Gastrocnemius medialis (tissue), 4 donors: Measurements from ENCODE around the gene STAP1.

Experiments used
- CTCF ChIP-seq, 5 experiments: fragments of 450-650 bp in 3 of 5; fragments of 200-600 bp in 2 of 5; sonication (generic) in 2 of 5; IDR thresholded peaks in 4 of 5; conservative IDR thresholded peaks in 1 of 5; 1 replicate in 4 of 5; 2 replicates in 1 of 5; pipeline ENCODE4 v1.5.1; 2016 to 2019; ENCODE audit warnings: antibody characterized with exemption in 5 of 5, mild to moderate bottlenecking in 3 of 5, moderate library complexity in 3 of 5
- POLR2A ChIP-seq, 2 donors: fragments of 450-650 bp; IDR thresholded peaks; one replicate each; pipeline ENCODE4 v1.6.1; 2017; ENCODE audit warnings: antibody characterized with exemption in 2 of 2, mild to moderate bottlenecking in 2 of 2, moderate library complexity in 2 of 2

- no peak for TF ChIP-seq CTCF (IDR thresholded peaks at IDR 0.05 in 4 of 5, conservative IDR thresholded peaks at IDR 0.05 in 1 of 5)
- no peak for TF ChIP-seq POLR2A (IDR thresholded peaks at IDR 0.05)
Observed at GRCh38 chr4:67604029-67604381, 45.5 kb downstream of the STAP1 start.
